BJ (cell line): ENCODE results near the gene APOA5. TPM values are rescaled to one million over a fixed set of nuclear protein-coding genes. Genes with fewer than 3 reads are reported as not detected.

Experiments
- CTCF ChIA-PET: fragments of 350-600 bp; formaldehyde crosslinking; extraction: SDS; loops from one replicate; lab custom pipeline; 2021; ENCODE audit warnings: antibody characterized with exemption, inconsistent platforms; lab: Yijun Ruan, JAX
- POLR2A ChIA-PET: fragments of 300-600 bp; sonication (Branson Sonifier 250); formaldehyde crosslinking; extraction: SDS; loops from one replicate; lab custom pipeline; 2021; ENCODE audit warnings: antibody characterized with exemption; lab: Charles Lee
- DNase-seq: peaks from one replicate; pipeline ENCODE4 v3.0.0-alpha.2; 2011; ENCODE audit warnings: low read depth
- H3K27me3 ChIP-seq: 2 replicates; pipeline ENCODE4 v1.6.0; 2011; ENCODE audit warnings: low read length; ENCODE audit not compliant: control insufficient read depth, insufficient read depth
- H3K36me3 ChIP-seq: 2 replicates; pipeline ENCODE4 v1.5.1; 2011; ENCODE audit warnings: low read length; ENCODE audit not compliant: control insufficient read depth, insufficient read depth
- H3K4me3 ChIP-seq: 2 replicates; pipeline ENCODE4 v1.5.1; 2011; ENCODE audit warnings: low read depth, mild to moderate bottlenecking, control low read depth, low read length
- CTCF ChIP-seq: IDR thresholded peaks from 2 replicates; pipeline ENCODE4 v1.5.1; 2011; ENCODE audit warnings: low read depth, mild to moderate bottlenecking, control low read depth, inconsistent platforms, low read length, moderate library complexity; ENCODE audit not compliant: insufficient read depth
- polyA plus RNA-seq: library from polyadenylated mRNA; depleted of rRNA; stranded (reverse); fragments of >200 nt; gene quantifications from 2 replicates; pipeline ENCODE4 v1.2.3, GENCODE V29; 2011

The APOA5 gene
- polyA plus RNA-seq, 1 experiment, result not detected

- no peak for TF ChIP-seq CTCF
- POLR2A ChIA-PET, result no interaction called here
- CTCF ChIA-PET, result interaction anchor here (1.1 kb wide), 1 partner anchor 43 kb away, joined by 5 read pairs; the partner anchor contains the start of gene APOA5
- no peaks in the 10 kb centered on the region for H3K27me3 ChIP-seq
- H3K36me3 ChIP-seq, result no peaks in the 10 kb centered on the region
- H3K4me3 ChIP-seq, result no peak overlapping the region
- no peak for DNase-seq
Observed at GRCh38 chr11:116833816-116834534, 42.3 kb upstream of the APOA5 start.

DNA sequence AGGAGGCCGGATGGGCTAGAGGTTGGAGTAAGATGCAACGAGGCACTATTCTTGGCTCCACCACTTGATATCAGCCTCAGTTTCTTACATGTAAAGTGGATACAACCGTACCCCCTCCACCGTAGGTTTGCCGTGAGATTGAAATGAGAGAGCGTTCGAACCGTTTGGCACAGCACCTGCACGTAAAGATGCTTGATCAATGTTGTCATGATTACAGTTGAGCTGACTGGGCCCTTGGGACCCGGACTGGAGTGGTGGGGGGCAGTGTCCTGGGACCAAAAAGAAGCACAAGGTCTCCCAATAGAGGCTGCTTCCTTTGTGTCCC lies 41.8 kb upstream of the APOA5 start:
- TF ChIP-seq CTCF, result no peak
- Histone ChIP-seq H3K4me3 (no peak overlapping the region), H3K36me3 (no peaks in the 10 kb centered on the region), H3K27me3 (no peaks in the 10 kb centered on the region)
- POLR2A ChIA-PET, result no interaction called here
- no peak for DNase-seq
- CTCF ChIA-PET, result interaction anchor here (1.1 kb wide), 1 partner anchor 42 kb away, joined by 5 read pairs; the partner anchor contains the start of gene APOA5

DNA sequence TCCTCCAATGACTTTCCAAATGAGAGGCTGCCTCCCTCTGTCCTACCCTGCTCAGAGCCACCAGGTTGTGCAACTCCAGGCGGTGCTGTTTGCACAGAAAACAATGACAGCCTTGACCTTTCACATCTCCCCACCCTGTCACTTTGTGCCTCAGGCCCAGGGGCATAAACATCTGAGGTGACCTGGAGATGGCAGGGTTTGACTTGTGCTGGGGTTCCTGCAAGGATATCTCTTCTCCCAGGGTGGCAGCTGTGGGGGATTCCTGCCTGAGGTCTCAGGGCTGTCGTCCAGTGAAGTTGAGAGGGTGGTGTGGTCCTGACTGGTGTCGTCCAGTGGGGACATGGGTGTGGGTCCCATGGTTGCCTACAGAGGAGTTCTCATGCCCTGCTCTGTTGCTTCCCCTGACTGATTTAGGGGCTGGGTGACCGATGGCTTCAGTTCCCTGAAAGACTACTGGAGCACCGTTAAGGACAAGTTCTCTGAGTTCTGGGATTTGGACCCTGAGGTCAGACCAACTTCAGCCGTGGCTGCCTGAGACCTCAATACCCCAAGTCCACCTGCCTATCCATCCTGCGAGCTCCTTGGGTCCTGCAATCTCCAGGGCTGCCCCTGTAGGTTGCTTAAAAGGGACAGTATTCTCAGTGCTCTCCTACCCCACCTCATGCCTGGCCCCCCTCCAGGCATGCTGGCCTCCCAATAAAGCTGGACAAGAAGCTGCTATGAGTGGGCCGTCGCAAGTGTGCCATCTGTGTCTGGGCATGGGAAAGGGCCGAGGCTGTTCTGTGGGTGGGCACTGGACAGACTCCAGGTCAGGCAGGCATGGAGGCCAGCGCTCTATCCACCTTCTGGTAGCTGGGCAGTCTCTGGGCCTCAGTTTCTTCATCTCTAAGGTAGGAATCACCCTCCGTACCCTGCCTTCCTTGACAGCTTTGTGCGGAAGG lies 40.9 kb upstream of the APOA5 start:
- H3K36me3 ChIP-seq, result no peaks in the 10 kb centered on the region
- POLR2A ChIA-PET, result no interaction called here
- TF ChIP-seq CTCF, result no peak
- no peak overlapping the region for H3K4me3 ChIP-seq
- no peak for DNase-seq
- H3K27me3 ChIP-seq, result no peaks in the 10 kb centered on the region
- CTCF ChIA-PET, result no interaction called here

DNA sequence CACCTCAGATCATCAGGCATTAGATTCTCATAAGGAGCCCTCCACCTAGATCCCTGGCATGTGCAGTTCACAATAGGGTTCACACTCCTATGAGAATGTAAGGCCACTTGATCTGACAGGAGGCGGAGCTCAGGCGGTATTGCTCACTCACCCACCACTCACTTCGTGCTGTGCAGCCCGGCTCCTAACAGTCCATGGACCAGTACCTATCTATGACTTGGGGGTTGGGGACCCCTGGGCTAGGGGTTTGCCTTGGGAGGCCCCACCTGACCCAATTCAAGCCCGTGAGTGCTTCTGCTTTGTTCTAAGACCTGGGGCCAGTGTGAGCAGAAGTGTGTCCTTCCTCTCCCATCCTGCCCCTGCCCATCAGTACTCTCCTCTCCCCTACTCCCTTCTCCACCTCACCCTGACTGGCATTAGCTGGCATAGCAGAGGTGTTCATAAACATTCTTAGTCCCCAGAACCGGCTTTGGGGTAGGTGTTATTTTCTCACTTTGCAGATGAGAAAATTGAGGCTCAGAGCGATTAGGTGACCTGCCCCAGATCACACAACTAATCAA lies 40.2 kb upstream of the APOA5 start:
- no peak overlapping the region for H3K4me3 ChIP-seq
- H3K27me3 ChIP-seq, result no peaks in the 10 kb centered on the region; the same call in 1 of the 2 replicates
- H3K36me3 ChIP-seq, result no peaks in the 10 kb centered on the region
- ChIA-PET CTCF (no interaction called here), POLR2A (no interaction called here)
- DNase-seq, result no peak
- TF ChIP-seq CTCF, result no peak
